GM21515 (cell line): ENCODE measurements around the gene CBFB.

ENCODE experiments used
- ATAC-seq: cut with Tn5 transposase; IDR thresholded peaks from one replicate; pipeline ENCODE4 v1.9.1; 2021; ENCODE audit not compliant: unreplicated experiment

Gene CBFB

DNA sequence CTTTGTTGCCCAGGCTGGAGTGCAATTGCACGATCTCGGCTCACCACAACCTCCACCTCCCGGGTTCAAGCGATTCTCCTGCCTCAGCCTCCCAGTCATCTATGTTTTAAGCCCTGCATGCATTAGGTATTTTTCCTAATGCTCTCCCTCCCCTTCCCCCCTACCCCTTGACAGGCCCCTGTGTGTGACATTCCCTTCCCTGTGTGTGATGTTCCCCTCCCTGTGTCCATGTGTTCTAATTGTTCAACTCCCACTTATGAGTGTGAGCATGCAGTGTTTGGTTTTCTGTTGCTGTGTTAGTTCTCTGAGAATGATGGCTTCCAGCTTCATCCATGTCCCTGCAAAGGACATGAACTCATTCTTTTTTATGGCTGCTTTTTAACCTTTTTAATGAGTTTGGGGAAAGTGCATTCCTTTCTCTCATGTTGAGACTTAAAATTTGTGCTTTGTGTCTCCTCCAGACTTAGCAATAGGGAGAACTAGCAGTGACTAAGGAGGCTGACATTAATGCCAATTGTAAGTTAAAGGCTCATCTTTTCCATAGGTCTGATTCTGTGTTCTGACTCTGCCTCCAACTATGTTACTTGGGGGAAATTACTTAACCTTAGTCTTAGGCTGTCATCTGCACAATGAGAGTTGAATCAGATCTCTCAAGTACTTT lies 63.1 kb downstream of the CBFB start:
- no peak for ATAC-seq

DNA sequence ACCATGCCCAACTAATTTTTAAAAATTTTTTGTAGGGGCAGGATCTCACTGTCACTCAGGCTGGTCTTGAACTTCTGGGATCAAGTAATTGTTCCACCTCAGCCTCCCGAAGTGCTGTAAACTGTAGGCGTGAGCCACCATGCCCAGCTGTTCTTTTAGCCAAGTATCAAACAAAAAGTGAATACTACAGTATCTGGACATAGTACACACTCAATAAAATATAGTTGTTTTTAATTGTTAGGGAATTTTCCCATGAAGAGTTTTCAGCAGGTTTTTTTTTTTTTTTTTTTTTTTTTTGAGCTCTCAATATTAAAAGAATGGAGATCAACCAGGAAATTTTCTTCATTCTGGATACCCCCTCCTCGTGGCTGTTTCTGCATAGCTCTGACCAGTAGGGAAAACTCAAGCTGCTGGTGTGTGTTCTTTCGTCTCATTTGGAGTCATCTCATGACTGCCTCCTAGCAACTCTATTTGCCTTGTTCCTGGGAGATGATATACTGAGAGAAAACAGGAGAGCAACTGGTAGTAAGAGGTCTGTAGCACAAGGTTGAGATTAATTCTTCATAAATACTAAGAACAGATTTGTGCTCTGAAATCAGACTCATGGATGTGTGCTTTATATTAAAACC lies 64.3 kb downstream of the CBFB start:
- no peak for ATAC-seq

DNA sequence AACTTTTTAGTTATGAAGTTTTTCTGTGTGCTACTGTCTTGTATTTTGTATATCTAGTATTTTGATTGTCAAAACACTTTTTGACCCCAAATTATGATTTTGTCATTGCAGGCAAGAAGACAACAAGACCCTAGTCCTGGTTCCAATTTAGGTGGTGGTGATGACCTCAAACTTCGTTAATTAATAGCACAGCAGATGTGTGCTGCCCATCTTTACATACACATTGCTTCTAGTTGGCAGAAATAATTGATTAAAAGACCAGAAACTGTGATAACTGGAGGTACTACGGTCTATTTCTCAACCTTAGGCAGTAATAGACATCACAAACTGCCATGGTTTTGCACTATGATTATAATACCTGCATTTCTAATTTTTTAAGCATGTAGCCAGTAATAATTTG lies 69.7 kb downstream of the CBFB start:
- no peak for ATAC-seq

DNA sequence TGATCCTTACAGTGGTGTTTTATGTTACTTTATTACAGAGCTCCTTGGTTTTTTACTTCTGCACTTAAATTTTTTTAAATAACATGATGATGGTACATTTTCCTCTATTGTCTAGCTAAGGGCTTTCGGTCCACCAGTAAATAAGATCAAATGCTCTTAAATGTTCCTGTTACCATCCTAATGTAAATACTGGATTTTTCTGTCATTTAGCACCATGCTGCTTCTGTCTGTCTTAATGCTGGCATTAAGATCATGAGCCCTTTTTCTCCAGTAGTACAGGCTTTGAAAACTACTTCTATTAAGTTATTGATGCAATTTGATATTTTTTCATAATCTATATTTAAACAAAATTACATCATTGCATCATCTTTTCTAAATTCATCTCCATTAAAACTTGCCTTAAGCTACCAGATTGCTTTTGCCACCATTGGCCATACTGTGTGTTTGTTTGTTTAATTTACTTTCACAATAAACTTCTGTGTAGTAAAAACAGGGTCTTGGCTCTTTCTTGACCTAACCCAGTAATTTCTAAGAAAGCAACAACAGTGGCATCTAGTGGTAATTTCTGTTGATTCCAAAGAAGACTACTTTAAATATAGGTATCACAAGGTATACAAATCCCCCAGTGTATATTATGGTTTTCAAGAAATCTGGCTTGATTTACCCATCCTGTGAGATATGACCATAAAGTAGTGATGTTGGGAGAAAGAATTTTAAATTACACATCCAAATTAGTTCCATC lies 71.8 kb downstream of the CBFB start:
- no peak for ATAC-seq

DNA sequence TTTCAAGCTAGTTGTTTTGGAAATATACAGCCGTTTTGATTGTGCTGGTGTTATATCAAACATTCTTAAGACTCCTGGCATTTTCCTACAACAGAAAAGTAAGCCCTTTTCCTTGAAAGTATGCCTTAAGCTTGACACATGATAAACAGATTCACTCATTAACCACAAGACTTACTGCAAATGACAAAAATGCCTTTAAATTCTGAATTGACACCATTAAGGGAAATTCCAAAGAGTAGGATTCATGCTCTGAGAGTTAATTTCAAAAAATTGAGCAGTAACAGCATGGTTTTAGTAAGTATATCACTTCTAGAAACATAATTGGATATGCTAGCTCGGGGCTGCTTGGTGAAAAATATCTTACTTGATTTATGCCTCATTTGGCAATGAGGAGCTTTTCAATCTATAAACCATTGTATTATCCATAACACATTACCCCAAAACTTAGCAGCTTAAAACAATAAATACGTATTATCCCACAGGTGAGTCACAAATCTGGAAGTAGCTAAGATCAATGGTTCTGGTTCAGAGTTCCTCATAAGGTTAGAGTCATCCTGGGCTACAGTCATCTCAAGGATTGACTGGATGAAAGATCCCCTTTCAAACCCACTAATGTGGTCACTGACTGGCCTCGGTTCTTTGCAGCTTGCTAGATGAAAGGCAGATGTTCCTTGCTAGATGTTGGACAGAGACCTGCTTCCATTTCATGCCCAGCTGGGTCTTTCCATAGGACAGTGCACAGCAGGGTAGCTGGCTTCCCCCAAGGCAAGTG lies 72.5 kb downstream of the CBFB start:
- ATAC-seq: no peak

DNA sequence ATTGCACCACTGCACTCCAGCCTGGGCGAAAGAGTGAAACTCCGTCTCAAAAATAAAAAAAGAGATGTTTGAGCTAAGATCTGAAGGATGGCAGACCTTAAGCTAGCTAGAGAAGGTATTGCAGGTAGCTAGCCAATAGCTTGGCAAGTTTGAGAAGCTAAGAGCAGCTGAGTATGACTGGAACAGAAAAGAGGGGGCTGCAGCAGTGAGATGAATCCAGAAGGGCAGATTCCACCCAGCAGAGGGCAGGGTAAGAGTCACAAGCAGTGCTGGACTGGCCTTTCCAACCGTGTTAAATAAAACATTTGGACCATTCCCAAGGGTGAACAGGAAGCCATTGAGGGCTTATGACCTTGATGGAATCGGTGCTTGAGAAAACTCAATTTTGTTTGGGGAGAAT lies 75.1 kb downstream of the CBFB start:
- ATAC-seq: no peak

DNA sequence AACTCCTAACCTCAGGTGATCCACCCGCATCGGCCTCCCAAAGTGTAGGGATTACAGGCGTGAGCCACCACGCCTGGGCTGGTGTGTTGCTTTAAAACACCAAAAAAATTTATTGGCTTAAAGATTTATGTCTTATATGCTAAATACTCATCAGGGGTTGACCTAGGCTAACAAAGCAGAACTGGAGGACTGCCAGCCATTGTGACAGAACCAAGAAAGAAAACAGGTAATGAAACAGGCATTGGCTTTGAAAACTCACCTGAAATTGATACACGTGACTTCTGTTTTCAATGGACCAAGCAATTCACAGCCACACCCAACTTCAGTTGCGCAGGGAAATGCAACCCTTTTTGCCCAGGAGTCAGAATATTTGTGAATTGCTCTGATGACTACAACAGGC lies 75.9 kb downstream of the CBFB start:
- ATAC-seq: no peak

DNA sequence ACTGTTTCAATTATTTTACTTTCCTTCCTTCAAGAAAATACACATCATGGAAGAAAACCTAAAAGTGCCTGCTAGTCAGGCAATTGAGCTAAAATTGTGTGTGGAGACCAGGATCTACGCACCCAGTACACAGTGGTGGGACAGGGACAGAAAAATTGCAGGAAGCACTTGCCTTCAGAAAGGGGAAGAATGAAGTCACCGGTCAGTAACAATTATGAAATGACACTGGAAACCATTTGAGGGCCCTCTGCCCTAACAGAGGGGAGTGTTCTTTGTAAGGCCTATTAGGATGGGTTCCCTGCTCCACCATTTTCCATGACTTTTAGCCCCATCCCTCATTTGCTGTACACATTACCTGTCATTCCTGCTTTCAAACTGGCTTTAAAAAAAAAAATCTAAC lies 76.3 kb downstream of the CBFB start:
- ATAC-seq: no peak

DNA sequence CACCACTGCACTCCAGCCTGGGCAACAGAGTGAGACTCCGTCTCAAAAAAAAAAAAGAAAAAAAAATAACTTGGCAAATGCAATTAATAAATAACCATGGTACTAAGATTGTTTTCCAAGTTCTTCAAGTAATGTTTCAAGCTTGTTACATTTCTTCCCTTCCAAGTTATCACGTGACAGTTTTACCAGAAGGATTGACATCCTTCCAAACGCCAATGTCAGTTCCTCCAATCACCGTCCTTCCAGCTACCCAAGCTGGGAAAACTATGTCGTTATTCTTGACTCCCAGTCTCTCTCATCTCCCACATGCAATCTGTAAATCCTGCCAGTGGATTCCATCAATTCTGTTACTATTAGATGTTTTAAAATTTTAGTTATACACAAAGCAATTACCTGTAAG lies 76.9 kb downstream of the CBFB start:
- no peak for ATAC-seq

DNA sequence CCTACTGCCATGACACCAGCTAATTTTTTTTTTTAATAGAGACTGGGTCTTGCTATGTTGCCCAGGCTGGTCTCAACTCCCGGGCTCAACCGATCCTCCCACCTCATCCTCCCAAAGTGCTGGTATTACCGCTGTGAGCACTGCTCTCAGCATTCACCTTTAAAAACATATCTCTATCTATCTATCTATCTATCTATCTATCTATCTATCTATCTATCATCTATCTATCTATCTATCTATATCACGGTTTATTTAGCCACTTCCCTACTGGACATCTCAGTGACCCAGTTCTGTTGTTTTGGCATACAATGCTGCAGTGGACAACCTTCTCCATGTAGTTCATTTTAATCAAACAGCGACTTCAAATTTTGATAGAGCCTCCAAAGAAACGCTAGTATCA lies 79.5 kb downstream of the CBFB start:
- ATAC-seq: no peak

DNA sequence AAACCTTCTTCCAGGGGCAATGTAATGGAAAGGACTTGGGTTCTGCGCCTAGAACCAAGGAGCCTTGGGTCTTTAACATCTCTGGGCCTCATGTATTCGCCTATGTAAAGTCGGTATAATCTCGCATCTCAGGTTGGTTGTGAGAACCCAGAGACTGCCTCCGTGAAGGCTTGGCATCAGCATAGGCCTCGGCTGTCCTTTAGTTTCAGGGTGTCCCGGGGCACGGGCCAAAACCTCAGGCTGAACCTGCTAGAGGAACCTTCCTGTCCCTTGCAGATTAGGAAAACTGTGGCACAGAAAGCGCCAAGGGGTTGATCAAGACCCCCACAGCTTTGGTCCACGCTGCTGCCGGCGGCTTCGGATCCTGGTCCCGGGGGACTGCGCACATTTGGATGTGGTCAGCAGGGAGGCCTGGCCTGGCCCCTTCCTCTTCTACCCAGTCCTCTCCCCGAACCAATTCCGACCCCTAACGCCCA lies 80.0 kb downstream of the CBFB start:
- no peak for ATAC-seq

DNA sequence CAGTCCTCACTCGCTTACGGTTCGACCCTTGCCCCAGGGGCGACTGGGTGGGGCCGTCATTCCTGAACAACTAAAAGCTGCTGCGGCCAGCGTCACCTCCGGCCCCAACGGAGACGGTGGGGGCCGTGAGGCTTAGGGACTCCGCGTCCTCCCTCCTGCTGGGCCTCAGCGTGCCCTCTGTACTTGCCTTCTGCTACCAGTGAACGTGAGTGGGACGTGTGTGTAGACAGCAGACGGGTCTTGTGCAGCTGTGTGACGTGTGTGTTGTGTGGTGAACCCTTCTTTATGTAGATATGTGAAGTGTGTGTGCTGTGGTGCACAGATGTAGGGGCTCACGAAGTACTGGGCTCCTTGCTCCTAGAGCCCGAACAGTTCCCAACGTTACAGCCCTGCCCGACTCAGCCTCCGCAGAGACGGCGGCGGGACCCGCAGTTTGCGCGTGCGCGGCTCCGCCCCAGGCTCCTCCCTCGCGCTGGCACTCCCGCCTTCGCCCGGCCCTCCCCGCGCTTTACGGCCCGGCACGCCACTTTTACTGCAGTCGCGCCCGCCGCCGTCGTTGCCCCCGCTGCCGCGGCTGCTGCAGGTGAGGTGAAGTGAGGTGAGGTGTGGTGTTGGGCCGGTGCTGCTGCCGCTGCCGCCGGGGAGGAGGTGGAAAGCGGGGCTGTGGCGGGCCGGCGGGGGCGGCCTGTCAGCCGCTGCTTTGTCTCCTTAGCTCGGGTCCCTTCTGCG lies 80.6 kb downstream of the CBFB start, which contains the start of gene PHAF1:
Gene PHAF1, plus strand, starts transcription at position 535 of the 729 bp plus-strand sequence. CDS start 235 bp downstream, outside the sequence.
- peak; percentile 72 for ATAC-seq

DNA sequence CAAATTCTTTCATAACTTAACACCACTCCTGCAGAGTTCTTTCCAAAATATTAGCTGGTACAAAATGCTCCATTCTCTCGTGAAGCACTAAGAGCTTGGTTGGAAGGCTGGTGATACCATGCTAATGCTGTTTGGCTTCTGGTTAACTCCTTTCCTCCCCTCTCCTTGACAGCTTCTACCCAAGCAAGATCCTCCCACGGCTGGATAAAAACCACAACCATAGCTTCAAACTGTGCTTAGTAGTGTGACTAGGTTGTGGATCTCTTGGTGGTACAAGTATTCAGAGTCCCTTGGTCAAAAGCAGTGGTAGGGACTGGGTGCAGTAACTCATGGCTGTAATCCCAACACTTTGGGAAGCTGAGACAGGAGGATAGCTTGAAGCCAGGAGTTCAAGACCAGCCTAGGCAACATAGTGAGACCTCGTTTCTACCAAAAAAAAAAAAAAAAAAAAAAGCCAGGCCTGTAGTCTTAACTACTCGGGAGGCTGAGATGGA lies 83.0 kb downstream of the CBFB start:
- no peak for ATAC-seq

DNA sequence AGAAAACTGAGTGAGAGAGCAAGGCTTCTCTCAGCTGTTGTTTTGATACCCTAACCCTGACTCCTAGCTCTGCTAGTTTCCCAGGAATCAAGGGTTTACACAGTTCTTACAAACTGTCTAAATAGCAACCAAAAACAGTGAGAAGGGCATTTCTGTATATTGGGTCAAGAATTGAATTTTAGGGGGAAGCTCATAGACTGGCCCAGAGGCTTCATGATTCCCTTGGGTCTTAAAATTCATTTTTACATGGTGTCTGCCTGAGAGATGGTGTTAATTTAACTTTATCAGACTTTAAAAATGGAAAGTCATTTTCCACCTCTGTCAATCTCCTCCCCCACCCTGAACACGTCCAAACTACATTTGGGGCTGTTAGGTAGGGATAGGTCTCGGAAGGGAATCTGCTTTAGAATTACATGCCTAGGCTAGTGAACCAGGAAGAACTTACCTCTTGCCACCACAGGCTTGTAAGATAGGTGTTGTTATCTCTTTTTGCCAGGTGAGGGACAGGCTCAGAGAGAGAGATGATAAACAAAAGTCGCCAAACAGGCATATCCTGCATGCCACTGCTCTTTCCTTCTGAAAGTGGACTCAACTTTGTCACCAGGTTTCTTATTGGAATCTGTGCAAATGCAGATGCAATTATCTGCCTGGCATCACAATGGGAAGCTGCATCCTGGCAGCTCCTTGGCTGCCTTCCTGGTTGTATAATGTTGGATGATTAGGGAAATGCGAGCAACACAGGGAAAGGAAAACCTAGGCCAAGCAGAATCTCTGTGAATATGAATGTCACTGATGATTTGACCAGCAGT lies 83.8 kb downstream of the CBFB start:
- ATAC-seq: no peak

DNA sequence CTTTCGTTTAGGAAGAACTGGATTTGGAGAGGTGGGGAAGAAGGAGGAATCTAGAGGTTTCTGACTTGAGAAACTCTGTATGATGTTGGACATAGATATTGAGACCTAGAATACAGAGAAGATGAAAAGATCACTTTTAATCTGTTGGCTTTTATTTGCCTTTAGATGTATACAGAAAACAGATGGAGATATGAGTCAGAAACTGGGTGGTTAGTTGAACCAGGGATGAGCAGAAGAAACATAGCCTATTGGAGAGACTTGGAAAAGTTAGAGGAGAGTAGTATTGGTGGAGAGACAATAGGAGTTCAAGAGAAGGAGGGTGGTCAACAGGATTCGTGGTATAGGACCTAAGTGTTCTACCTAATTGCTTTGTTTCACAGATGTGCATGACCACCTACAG lies 85.8 kb downstream of the CBFB start:
- ATAC-seq: no peak

DNA sequence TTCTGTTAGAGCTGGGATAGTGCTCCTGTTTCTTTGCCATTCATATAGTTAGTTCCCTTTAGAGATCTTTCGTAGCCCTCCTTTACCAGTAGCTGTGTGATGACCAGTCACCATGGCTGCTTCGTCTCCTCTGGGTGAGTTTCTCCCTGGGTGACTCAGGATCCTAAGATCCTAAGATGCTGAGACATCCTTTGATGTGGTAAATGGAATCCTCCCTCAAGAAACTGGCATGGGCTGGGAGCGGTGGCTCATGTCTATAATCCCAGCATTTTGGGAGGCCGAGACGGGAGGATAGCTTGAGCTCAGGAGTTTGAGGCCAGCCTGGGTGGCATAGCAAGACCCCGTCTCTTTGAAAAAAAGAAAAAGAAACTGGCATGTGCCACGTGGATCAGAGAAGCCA lies 86.7 kb downstream of the CBFB start:
- ATAC-seq: no peak

DNA sequence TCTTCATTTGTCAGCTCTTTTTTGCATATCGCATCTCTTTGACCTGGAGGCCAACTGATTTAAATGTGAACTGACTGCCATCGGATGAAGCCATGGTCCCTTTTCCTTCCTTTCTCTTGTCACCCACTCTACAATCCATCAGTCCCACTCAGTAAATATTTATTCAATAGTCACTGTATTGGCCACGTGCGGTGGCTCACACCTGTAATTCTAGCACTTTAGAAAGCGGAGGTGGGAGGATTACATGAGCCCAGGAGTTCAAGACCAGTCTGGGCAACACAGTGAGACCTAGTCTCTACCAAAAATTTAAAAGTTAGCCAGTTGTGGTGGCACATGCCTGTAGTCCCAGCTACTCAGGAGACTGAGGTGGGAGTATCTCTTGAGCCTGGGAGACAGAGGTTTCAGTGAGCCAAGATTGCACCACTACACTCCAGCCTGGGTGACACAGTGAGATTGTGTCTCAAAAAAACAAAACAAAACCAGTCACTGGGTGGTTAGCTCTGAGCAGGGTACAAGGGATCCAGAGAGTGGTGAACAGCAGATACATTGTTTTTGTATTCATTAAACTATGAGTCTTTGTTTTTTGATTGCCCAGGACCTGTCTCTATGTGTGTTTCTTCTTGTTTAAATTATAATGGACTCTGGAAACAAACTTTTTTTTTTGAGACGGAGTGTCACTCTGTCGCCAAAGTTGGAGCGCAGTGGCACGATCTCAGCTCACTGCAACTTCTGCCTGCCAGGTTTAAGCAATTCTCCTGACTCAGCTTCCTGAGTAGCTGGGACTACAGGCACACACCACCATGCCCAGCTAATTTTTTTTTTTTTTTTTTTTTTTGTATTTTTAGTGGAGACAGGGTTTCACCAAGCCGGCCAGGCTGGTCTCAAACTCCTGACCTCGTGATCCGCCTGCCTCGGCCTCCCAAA lies 87.7 kb downstream of the CBFB start:
- ATAC-seq: no peak

DNA sequence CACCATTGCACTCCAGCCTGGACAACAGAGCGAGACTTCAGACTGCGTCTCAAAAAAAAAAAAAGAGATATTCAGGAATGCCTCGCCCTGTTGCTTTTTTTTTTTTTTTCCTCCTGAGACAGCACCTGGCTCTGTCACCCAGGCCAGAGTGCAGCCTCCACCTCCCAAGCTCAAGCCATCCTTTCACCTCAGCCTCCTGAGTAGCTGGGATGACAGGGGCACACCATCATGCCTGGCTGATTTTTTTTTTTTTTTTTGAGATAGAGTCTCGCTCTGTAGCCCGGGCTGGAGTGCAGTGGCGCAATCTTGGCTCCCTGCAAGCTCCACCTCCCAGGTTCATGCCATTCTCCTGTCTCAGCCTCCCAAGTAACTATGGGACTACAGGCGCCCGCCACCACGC lies 88.8 kb downstream of the CBFB start:
- ATAC-seq: no peak

DNA sequence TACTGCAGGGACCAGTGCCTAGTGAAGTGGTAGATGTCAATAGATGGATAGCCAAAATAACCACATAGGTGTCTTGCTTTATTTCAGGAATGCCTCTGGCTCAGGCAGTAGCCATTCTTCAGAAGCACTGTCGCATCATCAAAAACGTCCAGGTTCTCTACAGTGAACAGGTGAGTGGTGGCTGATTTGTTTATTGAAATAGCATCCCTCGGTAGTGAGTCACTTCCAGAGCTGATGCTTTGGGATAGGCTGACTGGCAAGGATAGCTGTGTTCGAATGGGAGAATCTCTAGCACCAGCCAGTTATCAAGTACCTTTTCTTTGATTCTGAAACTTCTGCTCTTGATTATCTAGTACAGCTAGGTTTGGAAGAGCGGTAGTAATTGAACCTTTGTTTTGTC lies 91.1 kb downstream of the CBFB start:
- no peak for ATAC-seq
